ENCODE data around the gene CCL1.

CCL1 gene, protein sequence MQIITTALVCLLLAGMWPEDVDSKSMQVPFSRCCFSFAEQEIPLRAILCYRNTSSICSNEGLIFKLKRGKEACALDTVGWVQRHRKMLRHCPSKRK

DNA sequence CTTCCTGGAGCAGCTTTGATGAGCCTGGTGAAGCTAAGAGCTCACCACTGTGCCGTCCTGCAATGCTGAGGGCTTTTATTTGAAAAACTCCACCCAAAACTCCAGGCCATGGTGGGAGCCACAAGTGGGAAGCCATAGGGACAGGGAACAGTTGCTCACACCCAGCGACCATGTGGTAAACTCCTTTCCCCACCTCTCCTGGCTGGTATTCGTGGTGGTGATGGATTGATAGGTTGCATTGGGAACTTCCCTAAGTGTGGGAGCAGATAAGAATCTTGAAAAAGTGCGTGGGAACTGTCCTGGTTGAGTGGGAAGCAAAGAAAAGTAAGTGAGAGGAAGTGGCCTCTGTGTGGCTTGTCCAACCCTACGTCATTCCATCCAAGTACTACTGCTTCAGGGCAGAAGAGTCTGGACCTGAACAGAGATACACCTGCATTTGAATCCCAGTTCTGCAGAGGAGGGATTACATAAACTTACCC, at the start of gene CCL1:
Gene CCL1 (minus strand): TSS at position 51 of the 479 bp plus-strand sequence. CDS start 72 bp downstream, outside the sequence.
- H3K4me1 ChIP-seq (ENCODE audit: control insufficient read depth, low read length), result 0 out of 2 replicates have a peak, but pooled peaks cover 3% of the 10 kb centered on the region
- TF ChIP-seq EZH2phosphoT487 (IDR thresholded peaks at IDR 0.05; ENCODE audit: borderline replicate concordance, low read length), result no peak
- TF ChIP-seq, protein P1, sequence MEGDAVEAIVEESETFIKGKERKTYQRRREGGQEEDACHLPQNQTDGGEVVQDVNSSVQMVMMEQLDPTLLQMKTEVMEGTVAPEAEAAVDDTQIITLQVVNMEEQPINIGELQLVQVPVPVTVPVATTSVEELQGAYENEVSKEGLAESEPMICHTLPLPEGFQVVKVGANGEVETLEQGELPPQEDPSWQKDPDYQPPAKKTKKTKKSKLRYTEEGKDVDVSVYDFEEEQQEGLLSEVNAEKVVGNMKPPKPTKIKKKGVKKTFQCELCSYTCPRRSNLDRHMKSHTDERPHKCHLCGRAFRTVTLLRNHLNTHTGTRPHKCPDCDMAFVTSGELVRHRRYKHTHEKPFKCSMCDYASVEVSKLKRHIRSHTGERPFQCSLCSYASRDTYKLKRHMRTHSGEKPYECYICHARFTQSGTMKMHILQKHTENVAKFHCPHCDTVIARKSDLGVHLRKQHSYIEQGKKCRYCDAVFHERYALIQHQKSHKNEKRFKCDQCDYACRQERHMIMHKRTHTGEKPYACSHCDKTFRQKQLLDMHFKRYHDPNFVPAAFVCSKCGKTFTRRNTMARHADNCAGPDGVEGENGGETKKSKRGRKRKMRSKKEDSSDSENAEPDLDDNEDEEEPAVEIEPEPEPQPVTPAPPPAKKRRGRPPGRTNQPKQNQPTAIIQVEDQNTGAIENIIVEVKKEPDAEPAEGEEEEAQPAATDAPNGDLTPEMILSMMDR (IDR thresholded peaks at IDR 0.05; ENCODE audit: low read depth, low read length, poor library complexity, severe bottlenecking), result no peak
- no peak within 1 kb of the TSS for H3K4me2 ChIP-seq (ENCODE audit: low read length)
- H3F3A ChIP-seq (ENCODE audit: control insufficient read depth, insufficient read depth), result no peaks in the 10 kb centered on the region
- no peak within 1 kb of the TSS for H3K4me3 ChIP-seq (ENCODE audit: low read length)
- H4K20me1 ChIP-seq (ENCODE audit: control insufficient read depth, insufficient read depth, low read depth, low read length), result no peaks in the 10 kb centered on the region
- 0 out of 2 replicates have a peak, but pooled peaks cover 5% of the 10 kb centered on the region for H3K27me3 ChIP-seq (ENCODE audit: control insufficient read depth, low read length)
- H3K9me2 ChIP-seq (replicated peaks; ENCODE audit: control insufficient read depth, low read length), result no peaks in the 10 kb centered on the region
- no peaks in the 10 kb centered on the region for H3K9me3 ChIP-seq (ENCODE audit: control insufficient read depth, insufficient read depth, low read length)
- H3K79me2 ChIP-seq (ENCODE audit: control insufficient read depth, low read length), result no peaks in the 10 kb centered on the region
- 0 out of 2 replicates have a peak, but pooled peaks cover 2% of the 10 kb centered on the region for H3K36me3 ChIP-seq (ENCODE audit: control insufficient read depth, low read length)
- no peak within 1 kb of the TSS for H3K27ac ChIP-seq (ENCODE audit: low read depth, low read length)

DNA sequence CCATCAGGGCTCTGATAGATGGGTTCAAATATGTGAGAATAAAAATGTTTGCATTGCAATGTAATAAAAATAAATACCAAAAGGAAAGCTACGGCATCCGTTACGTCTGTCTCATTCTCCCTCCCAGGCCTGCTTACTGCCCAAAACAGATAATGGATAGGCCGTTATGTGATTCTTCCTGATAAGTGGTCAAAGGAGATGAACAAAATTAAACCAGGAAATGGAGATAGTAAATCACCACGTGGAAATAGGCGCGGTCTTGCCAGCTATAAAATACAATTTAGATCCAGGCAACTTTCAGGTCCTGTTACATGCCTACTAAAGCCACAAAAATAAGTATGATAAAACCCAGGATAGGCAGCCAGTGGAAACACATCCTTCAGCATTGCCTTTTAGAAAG, 49.5 kb upstream of the CCL1 start:
- peaks cover 7% of the 10 kb centered on the region for H3K27me3 ChIP-seq (ENCODE audit: control insufficient read depth, low read length)
- H3K9me3 ChIP-seq (ENCODE audit: control insufficient read depth, insufficient read depth, low read length), result no peaks in the 10 kb centered on the region
- no peak for TF ChIP-seq EZH2phosphoT487 (IDR thresholded peaks at IDR 0.05; ENCODE audit: borderline replicate concordance, low read length)
- TF ChIP-seq, protein P1 (IDR thresholded peaks at IDR 0.05; ENCODE audit: low read depth, low read length, poor library complexity, severe bottlenecking), result no peak
- H3K36me3 ChIP-seq (ENCODE audit: control insufficient read depth, low read length), result no peaks in the 10 kb centered on the region
- H3K4me1 ChIP-seq (ENCODE audit: control insufficient read depth, low read length), result no peaks in the 10 kb centered on the region
- H3K27ac ChIP-seq (ENCODE audit: low read depth, low read length), result no peak overlapping the region
- H4K20me1 ChIP-seq (ENCODE audit: control insufficient read depth, insufficient read depth, low read depth, low read length), result no peaks in the 10 kb centered on the region
- no peak overlapping the region for H3K4me2 ChIP-seq (ENCODE audit: low read length)
- no peak overlapping the region for H3K4me3 ChIP-seq (ENCODE audit: low read length)
- no peaks in the 10 kb centered on the region for H3F3A ChIP-seq (ENCODE audit: control insufficient read depth, insufficient read depth)
- no peaks in the 10 kb centered on the region for H3K9me2 ChIP-seq (replicated peaks; ENCODE audit: control insufficient read depth, low read length)
- H3K79me2 ChIP-seq (ENCODE audit: control insufficient read depth, low read length), result no peaks in the 10 kb centered on the region

DNA sequence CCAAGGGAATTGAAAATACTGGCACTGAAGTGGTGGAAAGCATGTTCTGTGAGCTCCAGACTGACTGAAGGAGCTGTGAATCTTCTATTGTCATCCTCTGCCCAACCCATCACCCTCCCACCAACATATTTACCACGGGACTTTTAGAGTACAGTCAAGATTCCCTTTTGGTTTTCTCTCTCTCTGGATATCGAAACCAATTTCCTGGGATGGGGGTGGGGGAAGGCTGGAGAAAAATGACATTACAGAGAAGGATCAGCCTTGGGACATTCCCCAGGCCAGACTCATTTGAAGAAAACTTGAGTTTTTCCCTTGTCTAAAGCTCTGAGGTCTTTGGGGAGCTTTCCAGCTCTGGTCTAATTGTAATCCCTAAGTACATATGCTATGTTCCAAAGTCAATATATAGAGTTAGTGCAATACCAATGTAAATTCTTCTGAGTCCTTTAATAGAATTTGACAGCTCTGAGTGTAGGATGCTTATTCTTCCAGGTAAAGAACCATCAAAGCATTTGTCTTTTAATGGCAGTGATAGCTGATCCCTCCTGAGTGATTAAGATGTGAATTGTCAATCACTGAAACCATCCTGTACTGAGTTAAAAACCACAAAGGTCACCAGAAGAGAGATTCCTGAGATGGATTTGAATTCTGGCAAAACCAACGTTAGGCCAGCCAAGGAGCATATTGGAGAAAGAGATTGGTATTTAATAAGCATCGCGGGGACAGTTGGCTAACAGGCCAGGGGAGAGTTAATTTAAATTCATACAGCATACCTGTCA, 48.8 kb upstream of the CCL1 start:
- Histone ChIP-seq H3K36me3 (ENCODE audit: control insufficient read depth, low read length) (no peaks in the 10 kb centered on the region), H3K4me2 (ENCODE audit: low read length) (no peak overlapping the region), H3F3A (ENCODE audit: control insufficient read depth, insufficient read depth) (no peaks in the 10 kb centered on the region), H3K27ac (ENCODE audit: low read depth, low read length) (no peak overlapping the region), H4K20me1 (ENCODE audit: control insufficient read depth, insufficient read depth, low read depth, low read length) (no peaks in the 10 kb centered on the region), H3K27me3 (ENCODE audit: control insufficient read depth, low read length) (peaks cover 7% of the 10 kb centered on the region), H3K79me2 (ENCODE audit: control insufficient read depth, low read length) (no peaks in the 10 kb centered on the region), H3K4me1 (ENCODE audit: control insufficient read depth, low read length) (no peaks in the 10 kb centered on the region), H3K9me2 (replicated peaks; ENCODE audit: control insufficient read depth, low read length) (no peaks in the 10 kb centered on the region), H3K4me3 (ENCODE audit: low read length) (no peak overlapping the region), H3K9me3 (ENCODE audit: control insufficient read depth, insufficient read depth, low read length) (no peaks in the 10 kb centered on the region)
- no peak for TF ChIP-seq EZH2phosphoT487 (IDR thresholded peaks at IDR 0.05; ENCODE audit: borderline replicate concordance, low read length)
- TF ChIP-seq, protein P1 (IDR thresholded peaks at IDR 0.05; ENCODE audit: low read depth, low read length, poor library complexity, severe bottlenecking), result no peak
